Rectal smooth muscle tissue (tissue), 1 donor: ENCODE results near the gene RBM12.

Experiments
- H3K27ac ChIP-seq: one replicate; pipeline ENCODE4 v1.7.0; 2013; ENCODE audit warnings: low read depth, low read length, inconsistent platforms
- H3K27me3 ChIP-seq: one replicate; pipeline ENCODE4 v1.7.0; 2013; ENCODE audit warnings: low read length; ENCODE audit not compliant: control insufficient read depth, insufficient read depth
- H3K36me3 ChIP-seq: one replicate; pipeline ENCODE4 v1.7.0; 2013; ENCODE audit warnings: low read length; ENCODE audit not compliant: control insufficient read depth, insufficient read depth
- H3K4me1 ChIP-seq: one replicate; pipeline ENCODE4 v1.7.0; 2013; ENCODE audit warnings: low read length; ENCODE audit not compliant: control insufficient read depth, insufficient read depth
- H3K4me3 ChIP-seq: one replicate; pipeline ENCODE4 v1.7.0; 2013; ENCODE audit warnings: low read length
- H3K9ac ChIP-seq: one replicate; pipeline ENCODE4 v1.7.0; 2013; ENCODE audit warnings: low read length

RBM12 gene

GRCh38 chr20:35702824-35703695 is 38.4 kb upstream of the RBM12 start:
- Histone ChIP-seq H3K9ac (no peak overlapping the region), H3K36me3 (peaks cover 25% of the 10 kb centered on the region), H3K27ac (no peak overlapping the region), H3K4me3 (no peak overlapping the region), H3K27me3 (no peaks in the 10 kb centered on the region), H3K4me1 (peaks cover 11% of the 10 kb centered on the region)

GRCh38 chr20:35702051-35702823 is 37.5 kb upstream of the RBM12 start:
- no peak overlapping the region for H3K9ac ChIP-seq
- H3K4me1 ChIP-seq = peaks cover 11% of the 10 kb centered on the region
- no peak overlapping the region for H3K4me3 ChIP-seq
- no peak overlapping the region for H3K27ac ChIP-seq
- no peaks in the 10 kb centered on the region for H3K27me3 ChIP-seq
- peaks cover 24% of the 10 kb centered on the region for H3K36me3 ChIP-seq

- Histone ChIP-seq H3K4me1 (peaks cover 11% of the 10 kb centered on the region), H3K4me3 (no peak overlapping the region), H3K36me3 (peaks cover 11% of the 10 kb centered on the region), H3K27me3 (no peaks in the 10 kb centered on the region), H3K27ac (no peak overlapping the region), H3K9ac (no peak overlapping the region)
Observed at GRCh38 chr20:35700625-35701148, 36.0 kb upstream of the RBM12 start.

- peaks cover 11% of the 10 kb centered on the region for H3K36me3 ChIP-seq
- no peaks in the 10 kb centered on the region for H3K27me3 ChIP-seq
- H3K4me1 ChIP-seq = peaks cover 11% of the 10 kb centered on the region
- H3K27ac ChIP-seq = peak overlapping the region; percentile 90
- peak overlapping the region; percentile 91 for H3K4me3 ChIP-seq
- H3K9ac ChIP-seq = peak overlapping the region; percentile 97
Observed at GRCh38 chr20:35699957-35700624, 35.4 kb upstream of the RBM12 start.

- peaks cover 11% of the 10 kb centered on the region for H3K4me1 ChIP-seq
- H3K27ac ChIP-seq = peak within 1 kb of the TSS; percentile 90
- no peaks in the 10 kb centered on the region for H3K27me3 ChIP-seq
- peaks cover 6% of the 10 kb centered on the region for H3K36me3 ChIP-seq
- H3K9ac ChIP-seq = peak within 1 kb of the TSS; percentile 97
- H3K4me3 ChIP-seq = peak within 1 kb of the TSS; percentile 91
Observed at GRCh38 chr20:35699127-35699956, 34.6 kb upstream of the RBM12 start, which contains the start of the genes NFS1 and ROMO1. NFS1 (minus strand) TSS chr20:35699352; CDS start chr20:35699288, 64 bp downstream. ROMO1 (plus strand) TSS chr20:35699405; CDS start chr20:35699633, 228 bp downstream.

GRCh38 chr20:35698298-35699126 is 33.8 kb upstream of the RBM12 start:
- Histone ChIP-seq H3K4me1 (peaks cover 11% of the 10 kb centered on the region), H3K36me3 (peaks cover 6% of the 10 kb centered on the region), H3K27ac (peak overlapping the region; percentile 90), H3K4me3 (peak overlapping the region; percentile 91), H3K27me3 (no peaks in the 10 kb centered on the region), H3K9ac (peak overlapping the region; percentile 64)

GRCh38 chr20:35697696-35698297 is 33.1 kb upstream of the RBM12 start:
- Histone ChIP-seq H3K36me3 (peaks cover 6% of the 10 kb centered on the region), H3K4me1 (peaks cover 11% of the 10 kb centered on the region), H3K4me3 (peak overlapping the region; percentile 91), H3K9ac (no peak overlapping the region), H3K27me3 (no peaks in the 10 kb centered on the region), H3K27ac (no peak overlapping the region)

- no peaks in the 10 kb centered on the region for H3K36me3 ChIP-seq
- no peak overlapping the region for H3K4me3 ChIP-seq
- H3K4me1 ChIP-seq = peaks cover 11% of the 10 kb centered on the region
- H3K27me3 ChIP-seq = no peaks in the 10 kb centered on the region
- H3K9ac ChIP-seq = no peak overlapping the region
- H3K27ac ChIP-seq = no peak overlapping the region
Observed at GRCh38 chr20:35695978-35696377, 31.3 kb upstream of the RBM12 start.

- no peaks in the 10 kb centered on the region for H3K27me3 ChIP-seq
- peaks cover 2% of the 10 kb centered on the region for H3K36me3 ChIP-seq
- no peak overlapping the region for H3K9ac ChIP-seq
- no peak overlapping the region for H3K4me3 ChIP-seq
- H3K27ac ChIP-seq = no peak overlapping the region
- H3K4me1 ChIP-seq = peaks cover 10% of the 10 kb centered on the region
Observed at GRCh38 chr20:35695245-35695749, 30.6 kb upstream of the RBM12 start.

- Histone ChIP-seq H3K4me3 (no peak overlapping the region), H3K27me3 (no peaks in the 10 kb centered on the region), H3K36me3 (peaks cover 15% of the 10 kb centered on the region), H3K27ac (no peak overlapping the region), H3K4me1 (no peaks in the 10 kb centered on the region), H3K9ac (no peak overlapping the region)
Observed at GRCh38 chr20:35690265-35690664, 25.6 kb upstream of the RBM12 start.
